ENCODE measurements around the gene RACGAP1.

RACGAP1 gene

GRCh38 chr12:49939307-49939706 is 86.0 kb downstream of the RACGAP1 start:
- no peak for DNase-seq
